Posterior cingulate gyrus (tissue), 11 donors: ENCODE data around the gene UBE2D3.

ENCODE experiments used
- DNase-seq, 10 donors: peaks; one replicate each; pipeline versions ENCODE4 v3.0.0 to v3.0.0-alpha.2; 2020 to 2021; ENCODE audit warnings: mixed read lengths in 3 of 10
- intact Hi-C: fragments of 100-400 bp; cut with DNase I; formaldehyde crosslinking; loops from one replicate; pipeline ENCODE4 v1.15.1; 2023

UBE2D3 gene

GRCh38 chr4:102799816-102800215 lies 27.5 kb downstream of the UBE2D3 start:
- no peak for DNase-seq

GRCh38 chr4:102794999-102795398 lies 32.4 kb downstream of the UBE2D3 start:
- DNase-seq: no peak

More at GRCh38 chr4:102799816-102800215, 27.5 kb downstream of the UBE2D3 start:
- intact Hi-C loops: no loop called here

GRCh38 chr4:102792361-102792936 lies 34.9 kb downstream of the UBE2D3 start:
- intact Hi-C loops: no loop called here
- no peak for DNase-seq

More at GRCh38 chr4:102794999-102795398, 32.4 kb downstream of the UBE2D3 start:
- intact Hi-C loops: no loop called here

GRCh38 chr4:102791318-102791835 lies 36.0 kb downstream of the UBE2D3 start:
- intact Hi-C loops: no loop called here
- no peak for DNase-seq

GRCh38 chr4:102789317-102789717 lies 38.0 kb downstream of the UBE2D3 start:
- intact Hi-C loops: no loop called here
- DNase-seq: no peak

GRCh38 chr4:102787944-102788343 lies 39.4 kb downstream of the UBE2D3 start:
- intact Hi-C loops: no loop called here
- DNase-seq: no peak

GRCh38 chr4:102787096-102787881 lies 40.1 kb downstream of the UBE2D3 start:
- intact Hi-C loops: no loop called here
- no peak for DNase-seq

- intact Hi-C loops: no loop called here
- no peak for DNase-seq
These were observed 41.1 kb downstream of the UBE2D3 start for GRCh38 chr4:102786279-102786678.

GRCh38 chr4:102783006-102783405 lies 44.3 kb downstream of the UBE2D3 start:
- intact Hi-C loops: no loop called here
- DNase-seq: no peak

GRCh38 chr4:102781570-102781969 lies 45.8 kb downstream of the UBE2D3 start:
- no peak for DNase-seq
- intact Hi-C loops: no loop called here

GRCh38 chr4:102780476-102781144 lies 46.7 kb downstream of the UBE2D3 start:
- intact Hi-C loops: no loop called here
- no peak for DNase-seq

- intact Hi-C loops: no loop called here
- DNase-seq: no peak
These were observed 48.1 kb downstream of the UBE2D3 start for GRCh38 chr4:102779204-102779603.

GRCh38 chr4:102778720-102779119 lies 48.6 kb downstream of the UBE2D3 start:
- DNase-seq: no peak
- intact Hi-C loops: no loop called here

GRCh38 chr4:102775805-102776204 lies 51.5 kb downstream of the UBE2D3 start:
- no peak for DNase-seq
- intact Hi-C loops: no loop called here

- intact Hi-C loops: no loop called here
- DNase-seq: no peak
These were observed 53.1 kb downstream of the UBE2D3 start for GRCh38 chr4:102774254-102774653.

GRCh38 chr4:102772738-102773340 lies 54.5 kb downstream of the UBE2D3 start:
- intact Hi-C loops: no loop called here
- no peak for DNase-seq

- intact Hi-C loops: no loop called here
- no peak for DNase-seq
These were observed 62.5 kb downstream of the UBE2D3 start for GRCh38 chr4:102764901-102765300.

- DNase-seq: peak in 1 of 10 donors; percentile 66
- intact Hi-C loops: loop anchor here (1.0 kb wide), 1 partner anchor 63 kb away; no protein-coding TSS in a partner anchor
These were observed 65.4 kb downstream of the UBE2D3 start for GRCh38 chr4:102761906-102762305.

GRCh38 chr4:102761296-102761701 lies 66.1 kb downstream of the UBE2D3 start:
- DNase-seq: peak in 5 of 10 donors; percentile 10 to 75 (median 18)

GRCh38 chr4:102760645-102761295 lies 66.6 kb downstream of the UBE2D3 start, which contains the start of gene MANBA:
Gene MANBA (minus strand): TSS chr4:102760968. CDS start chr4:102760894, 74 bp downstream.
- peak; percentile 71 to 98 (median 81) for DNase-seq
- intact Hi-C loops: loop anchor here (1.0 kb wide), 1 partner anchor 65 kb away; no protein-coding TSS in a partner anchor

More at GRCh38 chr4:102761296-102761701, 66.1 kb downstream of the UBE2D3 start:
- intact Hi-C loops: loop anchor here (1.0 kb wide), 1 partner anchor 64 kb away; no protein-coding TSS in a partner anchor
